Astrocyte (in vitro differentiated cells and primary cell): ENCODE results near the gene LFNG.

Source experiments
- CTCF ChIP-seq: IDR thresholded peaks from 2 replicates; pipeline ENCODE4 v1.5.1; 2011; ENCODE audit warnings: low read depth, mild to moderate bottlenecking, inconsistent platforms, low read length, moderate library complexity; ENCODE audit not compliant: insufficient read depth
- EZH2 ChIP-seq: IDR thresholded peaks from 2 replicates; pipeline ENCODE4 v1.6.1; 2012; ENCODE audit warnings: mild to moderate bottlenecking, low read length, inconsistent platforms; ENCODE audit not compliant: insufficient read depth

GRCh38 chr7:2569421-2569820 is 49.8 kb downstream of the LFNG start:
- TF ChIP-seq CTCF: no peak
- no peak for TF ChIP-seq EZH2
